ENCODE data around the gene CCDC88B. TPM values are rescaled to one million over a fixed set of nuclear protein-coding genes. Genes with fewer than 3 reads are reported as not detected.
A peak's percentile ranks its signal among the peaks of the same experiment; 100 is the strongest.

CCDC88B gene
- total and polyA plus RNA-seq, 9 of the 15 experiments (the other 6 are each of a cell fraction or from before 2014, with no cell fraction given), result 0.13 to 18.1 (median 7.9) TPM

GRCh38 chr11:64358536-64358906 lies 18.5 kb downstream of the CCDC88B start (continued):
- TF ChIP-seq ZNF740 (CRISPR knock-in tag; IDR thresholded peaks at IDR 0.05) (no peak), ZNF740 (tag; IDR thresholded peaks at IDR 0.05) (no peak), PRMT5 (CRISPR knock-in tag; IDR thresholded peaks at IDR 0.05) (no peak), TCF15 (CRISPR knock-in tag; IDR thresholded peaks at IDR 0.05) (no peak), TRIM28 (IDR thresholded peaks at IDR 0.05) (no peak), LCOR (CRISPR knock-in tag; IDR thresholded peaks at IDR 0.05) (0 out of 2 replicates have a peak, but pooled peaks have one; percentile 29), EP400 (IDR thresholded peaks at IDR 0.05) (no peak), RFX1 (IDR thresholded peaks at IDR 0.05) (no peak), HMGN3 (IDR thresholded peaks at IDR 0.05; ENCODE audit: borderline replicate concordance, extremely low read depth, insufficient read length, low read depth, low read length) (no peak), CBFA2T3 (IDR thresholded peaks at IDR 0.05) (no peak), ELF4 (CRISPR knock-in tag; IDR thresholded peaks at IDR 0.05) (no peak), USF2 (CRISPR knock-in tag; IDR thresholded peaks at IDR 0.05) (no peak), VEZF1 (CRISPR knock-in tag; IDR thresholded peaks at IDR 0.05) (peak; percentile 7; the same call in 1 of the 2 replicates), HBP1 (CRISPR knock-in tag; IDR thresholded peaks at IDR 0.05) (no peak), ATF6 (CRISPR knock-in tag; IDR thresholded peaks at IDR 0.05) (no peak), ARNT (IDR thresholded peaks at IDR 0.05) (no peak), FOXK2 (conservative IDR thresholded peaks at IDR 0.05 in 1 of 2, IDR thresholded peaks at IDR 0.05 in 1 of 2; ENCODE audit: low read depth in 2 of 2) (no peak), MCM3 (IDR thresholded peaks at IDR 0.05) (no peak), ZNF511 (CRISPR knock-in tag; IDR thresholded peaks at IDR 0.05) (0 out of 2 replicates have a peak, but pooled peaks have one; percentile 3), TCF3 (CRISPR knock-in tag; IDR thresholded peaks at IDR 0.05) (no peak), ZNF696 (CRISPR knock-in tag; conservative IDR thresholded peaks at IDR 0.05) (no peak), ZNF436 (CRISPR knock-in tag; IDR thresholded peaks at IDR 0.05) (no peak)
